DMS79 treated with DMSO at 0.1 percent for 48 hours (cell line): Measurements from ENCODE around the gene KYAT1.
A peak's percentile ranks its signal among the peaks of the same experiment; 100 is the strongest.
"Not testable (repeated sequence)": the region's sequence is repeated elsewhere in the genome, so short reads cannot be mapped to it uniquely, and the experiment has no call there.

ENCODE experiments used
- DNase-seq: peaks from one replicate; lab custom pipeline; 2025; lab: John Stamatoyannopoulos, UW

The KYAT1 gene

DNA sequence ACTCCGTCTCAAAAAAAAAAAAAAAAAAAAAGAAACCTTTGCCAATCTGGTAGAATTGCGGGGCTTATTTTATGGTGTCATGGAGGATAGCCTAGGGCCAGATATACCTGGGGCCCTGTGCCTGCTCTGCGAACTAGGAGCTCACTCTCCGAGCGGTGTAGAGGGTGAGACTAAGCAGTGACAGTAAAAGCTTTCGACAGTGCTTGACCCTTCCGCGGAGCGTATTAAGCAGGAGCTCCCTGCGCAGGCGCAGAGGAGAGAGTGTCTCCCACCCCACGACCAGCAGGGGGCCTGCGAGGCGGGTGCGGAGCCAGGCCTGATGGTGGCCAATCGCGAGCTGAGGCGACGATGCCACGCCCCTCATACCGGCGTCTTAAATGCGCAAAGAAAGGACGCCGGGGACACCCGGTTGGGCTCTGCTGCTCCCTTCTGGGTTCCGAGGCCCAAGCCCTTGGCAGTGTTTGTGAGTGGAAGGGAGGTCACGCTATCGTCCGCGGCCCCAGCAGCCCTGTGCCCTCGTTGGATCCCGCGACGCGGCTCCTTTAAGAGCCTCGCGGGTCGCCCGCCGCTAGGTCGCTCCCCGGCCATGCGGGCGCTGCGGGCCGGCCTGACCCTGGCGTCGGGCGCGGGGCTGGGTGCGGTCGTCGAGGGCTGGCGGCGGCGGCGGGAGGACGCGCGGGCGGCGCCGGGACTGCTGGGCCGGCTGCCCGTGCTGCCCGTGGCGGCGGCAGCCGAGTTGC, 63.5 kb downstream of the KYAT1 start, which contains the start of gene ENDOG:
Gene ENDOG, plus strand, starts transcription at position 402 of the 740 bp plus-strand sequence. Its CDS starts 185 bp downstream, at position 587.
- peak; percentile 91 for DNase-seq

DNA sequence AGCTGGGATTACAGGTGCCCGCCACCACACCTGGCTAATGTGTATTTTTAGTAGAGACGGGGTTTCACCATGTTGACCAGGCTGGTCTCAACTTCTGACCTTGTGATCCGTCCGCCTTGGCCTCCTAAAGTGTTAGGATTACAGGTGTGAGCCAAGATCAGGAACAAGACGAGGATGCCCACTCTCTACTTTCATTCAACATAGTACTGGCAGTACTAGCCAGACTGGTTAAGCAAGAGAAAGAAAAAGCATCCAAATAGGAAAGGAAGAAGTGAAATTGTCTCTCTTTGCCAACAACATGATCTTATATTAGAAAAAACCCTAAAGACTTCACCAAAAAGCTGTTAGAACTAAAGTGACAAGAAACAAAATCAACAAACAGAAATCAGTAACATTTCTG, 70.9 kb downstream of the KYAT1 start:
- no peak for DNase-seq

DNA sequence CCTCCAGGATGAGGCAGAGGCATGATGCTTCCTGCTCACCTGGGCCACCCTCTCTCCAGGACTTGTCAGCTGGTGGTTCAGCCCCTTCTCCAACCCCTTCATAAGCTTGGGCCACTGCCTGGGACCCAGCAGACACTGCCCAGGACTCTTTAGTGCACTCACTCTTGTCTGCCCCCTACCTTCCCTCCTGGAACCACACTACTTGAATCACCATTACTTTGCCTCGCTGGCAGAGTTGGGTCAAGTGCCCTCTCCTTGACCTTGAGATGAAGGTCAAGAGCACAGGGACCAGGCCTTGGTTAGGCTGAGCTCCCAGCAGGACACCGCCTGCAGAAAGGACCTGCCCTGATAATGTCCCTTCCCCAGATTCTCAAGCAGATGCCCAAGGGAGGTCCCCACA, 71.9 kb downstream of the KYAT1 start:
- DNase-seq, result no peak

DNA sequence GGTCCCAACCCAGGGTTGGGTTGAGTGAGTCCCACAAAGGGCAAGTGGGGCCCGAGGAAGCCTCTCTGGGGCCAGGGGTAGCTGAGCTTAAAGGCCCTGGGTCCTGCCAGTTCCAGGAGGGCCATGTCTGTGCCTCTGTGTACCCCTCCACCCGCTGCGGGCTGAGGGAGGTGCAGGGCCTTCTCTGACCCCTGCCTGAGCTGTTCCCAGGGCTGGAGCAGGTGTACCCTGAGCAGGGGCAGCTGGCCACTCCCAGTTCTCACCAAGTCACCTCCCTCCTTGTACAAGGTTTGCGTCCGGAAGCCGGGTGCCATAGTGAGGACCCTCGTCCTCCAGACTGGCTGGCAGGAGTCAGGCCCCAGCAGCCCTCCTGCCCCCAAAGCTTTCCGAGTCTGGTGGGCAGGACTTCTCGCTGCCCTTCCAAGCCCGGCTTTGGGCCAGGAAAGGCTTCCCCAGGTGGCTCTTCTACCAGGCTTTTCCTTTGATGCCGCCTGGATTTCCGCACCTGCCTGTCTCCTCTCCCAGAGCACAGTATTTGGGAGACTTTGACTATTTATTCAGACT, 72.6 kb downstream of the KYAT1 start:
- DNase-seq, result no peak

DNA sequence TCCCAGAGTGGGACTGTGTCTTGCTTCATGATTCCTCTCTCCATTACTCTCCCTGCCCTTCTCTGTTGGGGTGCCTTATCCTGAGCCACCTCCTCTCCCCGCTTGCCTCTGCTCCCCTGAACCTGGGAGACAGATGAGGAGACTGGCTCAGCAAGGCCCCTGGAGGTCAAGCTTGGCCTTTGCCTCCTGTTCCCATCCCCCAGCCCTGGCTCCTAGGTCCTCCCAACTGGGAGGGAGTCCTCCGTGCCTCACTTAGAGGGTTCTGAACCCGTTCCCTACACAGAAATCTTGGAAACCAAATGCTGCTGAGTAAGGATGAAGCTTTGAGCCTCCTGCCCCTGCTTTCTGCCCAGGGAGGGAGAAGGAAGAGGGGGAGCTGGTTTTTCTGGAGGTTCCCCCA, 73.2 kb downstream of the KYAT1 start:
- DNase-seq, result no peak

DNA sequence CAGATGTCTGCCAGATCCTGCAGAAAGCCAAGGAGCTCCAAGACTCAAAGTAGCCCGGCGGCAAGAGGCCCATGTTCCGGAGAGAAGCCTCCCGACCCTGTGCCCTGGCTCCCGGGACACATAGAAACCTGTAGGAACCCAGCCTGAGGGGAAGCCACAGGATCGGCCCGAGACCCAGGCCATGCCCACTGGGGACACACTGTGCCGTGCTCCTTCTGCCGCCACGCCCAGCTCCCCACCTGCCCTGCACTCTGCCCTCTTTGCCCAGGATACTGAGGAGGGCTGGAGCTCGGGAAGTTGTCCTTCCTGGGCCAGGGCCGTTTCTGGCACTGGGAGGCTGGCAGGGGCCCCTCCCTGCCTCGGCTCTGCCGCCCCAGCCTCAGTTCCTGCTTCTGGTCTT, 73.9 kb downstream of the KYAT1 start:
- DNase-seq, result no peak

DNA sequence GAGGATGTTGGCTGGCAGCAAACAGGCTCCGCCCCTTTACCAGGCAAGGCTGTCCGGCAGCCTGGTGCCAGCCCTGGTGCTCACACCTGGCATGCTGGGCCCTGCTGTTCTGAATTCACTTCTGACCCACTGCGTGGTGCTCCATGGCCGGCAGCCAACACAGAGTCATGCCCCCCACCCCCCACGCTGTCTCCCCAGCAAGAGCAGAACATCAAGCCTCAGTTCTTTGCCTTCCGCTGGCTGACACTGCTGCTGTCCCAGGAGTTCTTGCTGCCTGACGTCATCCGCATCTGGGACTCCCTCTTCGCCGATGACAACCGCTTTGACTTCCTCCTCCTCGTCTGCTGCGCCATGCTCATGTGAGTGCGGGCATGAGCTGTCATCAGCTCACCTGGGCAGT, 76.1 kb downstream of the KYAT1 start:
- no peak for DNase-seq

DNA sequence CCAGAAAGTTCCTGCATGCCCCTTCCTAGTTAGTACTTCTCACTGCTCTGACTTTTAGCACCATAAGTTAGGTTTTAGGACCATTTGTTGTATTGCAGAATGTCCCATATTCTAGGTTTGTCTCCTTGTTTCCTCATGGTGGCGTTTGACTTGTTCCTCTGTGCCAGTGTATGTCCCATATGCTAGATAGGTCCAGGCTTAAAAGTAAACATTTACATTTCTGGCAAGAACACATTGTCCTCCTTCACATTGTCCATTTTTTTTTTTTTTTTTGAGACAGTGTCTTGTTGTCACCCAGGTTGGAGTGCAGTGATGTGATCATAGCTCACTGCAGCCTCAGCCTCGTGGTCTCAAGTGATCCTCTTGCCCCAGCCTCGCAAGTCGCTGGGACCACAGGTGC, 79.3 kb downstream of the KYAT1 start:
- DNase-seq, result no peak

DNA sequence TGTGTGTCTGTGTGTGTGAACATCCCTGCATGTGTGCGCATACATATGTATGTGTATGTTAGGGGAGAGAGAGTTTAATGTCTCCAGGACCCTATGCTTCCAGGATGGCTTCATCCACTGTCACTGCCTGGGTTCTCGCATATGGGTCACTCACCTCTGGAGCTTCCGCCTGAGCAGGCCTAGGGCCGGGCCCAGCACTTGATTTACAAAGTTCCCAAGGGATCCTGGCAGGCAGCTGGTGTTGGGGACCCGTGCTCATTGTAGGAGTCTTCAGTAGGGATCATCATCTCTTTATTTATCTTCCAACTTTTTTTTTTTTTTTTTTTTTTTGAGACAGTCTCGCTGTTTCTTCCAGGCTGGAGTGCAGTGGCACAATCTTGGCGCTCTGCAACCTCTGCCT, 81.7 kb downstream of the KYAT1 start:
- no peak for DNase-seq

DNA sequence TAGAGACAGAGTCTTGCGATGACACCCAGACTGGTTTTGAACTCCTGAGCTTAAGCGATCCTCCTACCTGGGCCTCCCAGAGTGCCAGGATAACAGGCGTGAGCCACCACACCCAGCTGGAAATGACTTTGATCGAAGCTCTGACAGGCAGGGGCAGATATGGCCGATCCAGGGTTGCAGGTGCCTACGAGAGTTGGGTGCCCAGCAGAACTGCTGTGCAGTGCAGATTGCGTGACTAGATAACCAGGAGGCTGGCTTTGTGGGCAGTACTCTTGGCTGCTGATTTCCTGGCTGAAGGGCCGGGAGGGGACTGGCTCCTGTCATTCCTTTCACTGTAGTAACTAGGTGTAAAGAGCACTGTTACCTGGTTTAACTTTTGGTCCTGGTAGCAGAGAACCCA, 82.9 kb downstream of the KYAT1 start:
- no peak for DNase-seq

DNA sequence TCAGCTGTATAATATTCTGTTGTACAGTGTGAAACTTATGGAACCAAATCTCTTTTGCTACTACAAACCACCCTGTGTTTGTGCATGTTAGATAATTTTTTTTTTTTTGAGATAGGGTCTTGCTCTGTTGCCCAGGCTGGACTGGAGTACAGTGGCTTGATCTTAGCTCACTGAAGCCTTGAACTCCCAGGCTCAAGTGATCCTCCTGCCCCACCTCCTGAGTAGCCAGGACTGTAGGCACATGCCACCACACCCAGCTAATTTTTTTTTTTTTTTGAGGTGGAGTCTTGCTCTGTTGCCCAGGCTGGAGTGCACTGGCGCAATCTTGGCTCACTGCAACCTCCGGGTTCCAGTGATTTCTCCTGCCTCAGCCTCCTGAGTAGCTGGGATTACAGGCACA, 86.8 kb downstream of the KYAT1 start:
- DNase-seq, result not testable (repeated sequence)

DNA sequence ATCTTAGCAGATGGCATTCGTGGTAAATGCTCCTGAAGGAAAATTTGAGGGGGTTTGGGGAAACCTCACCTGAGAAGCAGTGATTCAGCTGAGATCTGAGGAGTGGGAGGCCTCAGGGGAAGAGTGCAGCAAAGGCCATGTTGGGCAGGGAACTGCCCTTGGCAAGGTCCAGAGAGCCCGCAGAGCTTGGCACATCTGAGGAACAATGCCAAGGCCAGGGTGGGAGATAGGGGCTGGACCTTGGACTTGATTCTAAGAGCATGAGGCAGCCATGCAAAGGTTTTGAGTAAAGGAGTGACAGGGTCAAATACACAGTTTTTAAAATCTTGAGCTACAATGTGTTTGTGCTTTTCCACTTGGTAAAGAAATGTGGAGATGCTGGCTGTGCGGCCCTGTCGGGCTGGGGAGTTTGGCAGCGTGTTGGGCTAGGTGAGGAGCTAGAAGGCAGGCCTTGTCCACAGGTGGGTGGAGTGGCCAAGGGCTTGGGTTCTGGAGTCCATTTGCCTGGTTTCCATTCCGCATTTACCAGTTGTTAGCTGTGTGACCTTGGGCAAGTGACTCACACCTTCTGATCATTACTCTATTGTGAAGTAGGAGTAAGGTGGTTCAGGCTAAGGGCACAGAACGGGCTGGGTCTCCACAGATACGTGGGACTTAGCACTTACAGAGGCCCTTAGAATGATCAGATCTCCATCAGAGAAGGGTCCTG, 88.6 kb downstream of the KYAT1 start:
- DNase-seq, result no peak

DNA sequence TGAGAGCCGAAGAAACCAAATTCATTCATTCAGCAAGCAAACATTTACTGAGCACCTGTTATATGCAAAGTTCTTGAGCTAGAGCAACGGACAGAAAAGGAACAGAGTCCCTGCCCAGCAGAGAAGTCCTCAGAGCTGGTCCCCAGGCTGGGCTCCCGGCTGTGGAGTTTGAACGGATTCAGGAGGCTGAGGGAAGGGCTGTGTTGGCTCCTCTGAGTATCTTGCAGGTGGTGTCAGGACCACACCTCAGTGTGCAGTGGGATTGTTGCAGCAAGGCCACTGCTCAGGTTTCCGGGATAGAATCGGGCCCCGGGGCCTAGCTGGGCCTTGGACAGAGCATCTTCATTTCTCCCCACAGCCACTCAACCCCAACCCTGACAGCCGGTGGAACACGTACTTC, 89.6 kb downstream of the KYAT1 start:
- DNase-seq, result no peak

DNA sequence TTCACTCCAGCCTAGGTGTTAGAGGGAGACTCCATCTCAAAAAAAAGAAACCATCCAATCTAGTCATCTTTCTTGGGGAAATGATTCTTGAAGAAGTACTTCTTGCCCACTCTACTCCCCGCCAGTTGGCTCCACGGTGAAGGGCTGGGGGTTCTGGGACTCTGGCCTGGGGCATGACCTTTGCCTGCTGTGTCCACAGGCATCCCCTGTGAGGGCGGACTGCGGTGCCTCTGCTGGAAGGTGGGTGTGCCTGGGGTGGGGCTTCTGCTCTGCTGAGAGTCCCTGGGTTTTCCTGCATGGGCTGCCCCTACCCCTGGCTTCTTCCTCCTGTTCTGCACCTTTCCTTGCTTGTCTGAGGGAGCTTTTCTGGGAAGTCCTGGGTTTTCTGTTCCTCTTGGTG, 91.2 kb downstream of the KYAT1 start:
- DNase-seq, result no peak

DNA sequence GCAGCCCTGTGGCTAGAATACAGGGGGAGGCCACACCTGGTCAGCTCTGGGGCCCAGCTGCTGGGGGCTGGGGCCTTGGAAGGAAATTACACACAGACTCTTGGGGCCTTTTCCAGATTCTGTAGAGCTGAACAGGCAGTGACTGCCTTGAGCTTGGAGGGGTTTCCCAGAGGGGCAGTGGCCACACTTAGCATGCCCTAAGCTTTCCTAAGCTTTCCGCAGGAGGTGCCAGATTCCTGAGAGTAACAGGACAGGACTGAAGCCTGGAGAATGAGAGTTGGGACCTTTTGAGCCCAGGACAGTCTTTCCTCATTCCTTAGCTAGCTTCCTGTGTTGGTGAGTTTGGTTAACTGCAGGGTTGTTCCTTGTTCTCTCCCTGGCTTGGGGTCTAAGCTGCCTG, 93.3 kb downstream of the KYAT1 start:
- DNase-seq, result no peak

DNA sequence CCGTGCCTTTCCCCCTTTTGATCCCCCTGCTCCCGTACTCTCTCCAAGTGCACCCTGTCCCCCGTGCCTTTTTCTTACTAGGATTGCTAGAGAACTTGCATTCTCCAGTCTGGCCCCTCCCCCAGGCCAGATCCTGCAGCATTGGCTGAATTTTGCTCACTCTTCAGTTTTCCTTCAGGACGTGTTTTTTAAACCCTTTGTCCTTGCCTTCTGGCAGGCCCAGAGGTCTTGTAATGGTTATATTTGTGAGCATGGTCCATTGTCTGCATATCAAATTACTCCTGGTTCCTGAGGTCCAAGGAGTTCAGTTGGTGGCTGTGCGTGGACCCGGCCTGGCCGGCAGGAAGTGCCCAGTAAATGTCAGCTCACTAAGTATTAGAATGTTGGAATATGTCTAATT, 94.1 kb downstream of the KYAT1 start:
- DNase-seq, result no peak

DNA sequence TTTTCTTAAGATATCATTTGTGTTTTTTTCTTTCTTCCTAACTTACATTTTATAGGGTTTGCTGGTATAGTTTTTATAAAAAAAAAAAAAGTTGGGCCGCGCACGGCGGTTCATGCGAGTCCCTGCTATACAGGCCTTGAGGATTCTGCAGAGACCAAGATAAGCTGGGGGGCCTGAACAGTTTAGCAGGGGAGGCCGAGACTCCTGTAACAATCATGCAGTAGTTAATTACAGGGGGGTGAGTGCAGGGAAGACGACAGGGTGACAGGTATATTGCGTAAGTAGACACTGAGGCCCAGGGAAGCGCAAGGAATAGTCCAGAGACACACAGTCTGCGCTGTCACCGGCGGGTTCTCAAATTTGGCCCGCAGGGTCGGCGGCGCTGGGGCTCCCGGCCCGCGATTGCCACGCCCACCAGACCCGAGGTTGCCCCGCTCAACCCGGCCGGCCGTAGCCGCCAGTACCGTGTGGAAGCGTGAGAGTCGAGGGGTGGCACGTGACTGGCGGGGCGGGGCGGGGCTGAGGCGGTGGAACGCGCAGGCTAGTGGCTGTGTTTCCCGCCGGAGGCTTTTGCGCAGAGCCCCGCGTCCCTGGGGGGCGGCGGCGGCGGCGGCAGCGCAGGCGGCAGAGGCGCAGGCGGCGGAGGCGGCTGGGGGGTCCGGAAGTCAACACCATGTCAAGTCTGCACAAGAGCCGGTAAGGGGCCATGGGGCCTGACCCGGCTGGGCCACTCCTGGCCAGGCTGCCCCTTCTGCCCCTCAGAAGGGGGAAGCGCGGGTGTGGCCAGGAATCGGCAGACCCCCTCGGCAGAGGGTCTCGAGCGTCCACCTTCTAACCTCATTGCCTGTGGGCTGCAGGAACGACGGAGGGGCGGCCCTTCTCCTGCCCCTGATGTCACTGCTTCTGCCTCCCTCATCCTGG, 94.8 kb downstream of the KYAT1 start, which contains the start of gene TBC1D13:
Gene TBC1D13, plus strand, starts transcription at position 573 of the 921 bp plus-strand sequence. Its CDS starts 101 bp downstream, at position 674.
- DNase-seq, result peak; percentile 84

DNA sequence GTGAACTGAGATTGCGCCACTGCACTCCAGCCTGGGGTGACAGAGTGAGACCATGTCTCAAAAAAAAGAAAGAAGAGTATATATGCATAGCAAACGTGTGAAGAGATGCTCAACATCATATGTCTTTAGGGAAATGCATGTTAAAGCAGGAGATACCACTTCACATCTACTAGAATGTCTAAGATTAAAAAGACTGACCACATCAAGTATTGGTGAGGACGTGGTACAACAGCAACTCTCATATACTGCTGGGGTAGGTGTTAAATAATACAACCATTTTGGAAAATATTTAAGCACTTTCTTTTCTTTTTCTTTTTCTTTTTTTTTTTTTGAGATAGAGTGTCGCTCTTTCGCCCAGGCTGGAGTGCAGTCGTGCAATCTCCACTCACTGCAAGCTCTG, 96.3 kb downstream of the KYAT1 start:
- no peak for DNase-seq
